ENCODE data around the gene PVALEF.

DNA sequence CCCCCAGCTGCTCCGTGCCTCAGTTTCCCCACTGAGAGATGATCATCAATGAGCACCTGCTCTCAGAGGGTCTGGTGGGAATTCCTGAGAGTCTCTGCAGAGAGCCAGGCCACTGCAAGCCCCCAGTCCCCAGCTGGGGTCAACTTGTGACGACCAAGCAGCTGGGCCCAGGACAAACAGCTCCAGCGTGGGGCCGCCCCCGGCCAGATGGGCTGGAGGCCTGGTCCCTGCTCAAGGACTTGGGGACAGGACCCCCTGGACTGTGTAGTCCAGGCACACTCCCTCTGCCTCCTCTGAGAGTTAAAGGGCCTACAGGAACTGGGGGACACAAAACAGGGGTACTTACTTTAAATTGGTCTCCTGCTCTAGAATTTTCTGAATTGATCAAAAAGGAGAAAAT is 17.3 kb downstream of the PVALEF start:
- no peak for TF ChIP-seq POLR2A (IDR thresholded peaks at IDR 0.05; ENCODE audit: low read length)
- no peak for TF ChIP-seq GATA1 (IDR thresholded peaks at IDR 0.05; ENCODE audit: low read depth, low read length)
